Hepatocyte (in vitro differentiated cells): ENCODE data around the gene CAPG. TPM values are rescaled to one million over a fixed set of nuclear protein-coding genes. Genes with fewer than 3 reads are reported as not detected.
"Not testable (repeated sequence)": the region's sequence is repeated elsewhere in the genome, so short reads cannot be mapped to it uniquely, and the experiment has no call there.

Source experiments
- DNase-seq: peaks from one replicate; pipeline ENCODE4 v3.0.0-alpha.2; 2016; ENCODE audit warnings: low spot score
- H2AFZ ChIP-seq: fragments of 200-600 bp; sonication (generic); 2 replicates; pipeline ENCODE4 v1.6.0; 2016; ENCODE audit warnings: antibody characterized with exemption, mild to moderate bottlenecking
- H3K27ac ChIP-seq: fragments of 200-600 bp; sonication (generic); 2 replicates; pipeline ENCODE4 v1.5.1; 2016; ENCODE audit warnings: mild to moderate bottlenecking
- H3K27me3 ChIP-seq: fragments of 200-600 bp; sonication (generic); 2 replicates; pipeline ENCODE4 v1.6.1; 2016
- H3K36me3 ChIP-seq: fragments of 200-600 bp; sonication (generic); replicated peaks from 2 replicates; pipeline ENCODE4 v1.5.1; 2016; ENCODE audit warnings: low read depth; ENCODE audit not compliant: insufficient read depth
- H3K4me1 ChIP-seq: fragments of 200-600 bp; sonication (generic); 2 replicates; pipeline ENCODE4 v1.5.1; 2016; ENCODE audit warnings: mild to moderate bottlenecking, moderate library complexity; ENCODE audit not compliant: insufficient read depth
- H3K4me2 ChIP-seq: fragments of 200-600 bp; sonication (generic); 2 replicates; pipeline ENCODE4 v1.6.0; 2016
- H3K4me3 ChIP-seq: fragments of 200-600 bp; sonication (generic); 2 replicates; pipeline ENCODE4 v1.5.1; 2016; ENCODE audit warnings: mild to moderate bottlenecking
- H3K79me2 ChIP-seq: fragments of 200-600 bp; sonication (generic); 2 replicates; pipeline ENCODE4 v1.6.0; 2017; ENCODE audit warnings: mild to moderate bottlenecking
- H3K9me2 ChIP-seq: fragments of 200-600 bp; sonication (generic); replicated peaks from 2 replicates; pipeline ENCODE4 v1.6.0; 2017; ENCODE audit warnings: mild to moderate bottlenecking; ENCODE audit not compliant: insufficient read depth
- H3K9me3 ChIP-seq: fragments of 200-600 bp; sonication (generic); 2 replicates; pipeline ENCODE4 v1.5.1; 2016; ENCODE audit warnings: low read depth, mild to moderate bottlenecking
- H4K20me1 ChIP-seq: fragments of 200-600 bp; sonication (generic); 2 replicates; pipeline ENCODE4 v1.6.0; 2016; ENCODE audit warnings: mild to moderate bottlenecking; ENCODE audit not compliant: insufficient read depth, poor library complexity, severe bottlenecking
- EZH2 ChIP-seq: fragments of 200-600 bp; sonication (generic); IDR thresholded peaks from 2 replicates; pipeline ENCODE4 v1.6.1; 2016; ENCODE audit warnings: antibody characterized with exemption, mild to moderate bottlenecking, borderline replicate concordance
- EZH2phosphoT487 ChIP-seq: fragments of 200-600 bp; sonication (generic); IDR thresholded peaks from one replicate; pipeline ENCODE4 v1.6.1; 2018; ENCODE audit warnings: antibody characterized with exemption, mild to moderate bottlenecking, low read depth, moderate library complexity; ENCODE audit not compliant: unreplicated experiment, severe bottlenecking
- WGBS: methylation state at CpG from one replicate; pipeline ENCODE4 v1.1.6; 2016; ENCODE audit warnings: low lambda C conversion rate; ENCODE audit errors: missing lambda C conversion rate; 5-methylcytosine and 5-hydroxymethylcytosine counted together
- polyA plus RNA-seq: library from polyadenylated mRNA; unstranded; fragments of >200 nt; fragmentation: Nextera tagmentation; extraction: Ambion mirVana; gene quantifications from 2 replicates; pipeline ENCODE4 v1.2.1, GENCODE V29; 2016
- total RNA-seq: library from RNA; depleted of rRNA; stranded (reverse); fragments of >200 nt; gene quantifications from 2 replicates; pipeline ENCODE4 v1.2.3, GENCODE V29; 2014
- TF ChIP-seq, protein P1 (sequence below): fragments of 200-600 bp; sonication (generic); IDR thresholded peaks from 2 replicates; pipeline ENCODE4 v1.5.1; 2016; ENCODE audit warnings: antibody characterized with exemption, mild to moderate bottlenecking; ENCODE audit not compliant: poor library complexity

CAPG gene
- total and polyA plus RNA-seq, 2 experiments from 2014 or later: 108 to 172 TPM

DNA sequence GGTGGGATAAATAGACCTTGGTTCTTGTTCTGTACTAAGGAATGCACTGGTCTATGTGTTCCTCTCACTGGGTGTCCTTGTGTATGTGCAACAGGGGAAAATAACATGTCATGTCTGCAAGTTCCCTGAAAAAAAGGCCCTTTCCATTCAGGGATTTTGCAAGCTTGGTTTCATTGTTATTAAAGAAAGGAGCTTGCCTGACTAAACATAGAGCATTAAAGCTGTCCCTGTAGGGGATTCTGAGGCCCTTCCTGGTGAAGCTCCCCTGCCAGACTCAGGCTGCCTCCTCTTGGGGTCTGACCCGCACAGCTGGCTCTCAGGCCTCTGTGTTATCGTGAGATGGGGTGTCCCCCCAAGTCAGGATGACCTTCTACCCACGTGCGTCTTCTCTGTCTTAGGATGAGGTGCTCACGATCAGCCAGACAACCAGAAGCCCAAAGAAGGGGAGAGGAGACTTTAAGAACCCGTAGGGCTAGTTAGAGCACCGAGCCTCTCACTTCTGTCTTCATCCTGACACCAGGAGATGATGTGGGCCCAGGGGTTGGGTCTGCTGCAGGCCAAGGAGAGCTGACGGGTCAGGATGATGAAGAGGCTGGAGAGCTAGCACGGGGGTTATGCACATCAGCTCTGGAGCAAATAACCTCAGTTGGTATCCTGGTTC lies 21.2 kb downstream of the CAPG start:
- Histone ChIP-seq H3K9me3 (no peaks in the 10 kb centered on the region), H3K36me3 (no peaks in the 10 kb centered on the region), H4K20me1 (no peaks in the 10 kb centered on the region), H3K79me2 (no peaks in the 10 kb centered on the region), H3K4me3 (no peak overlapping the region), H3K27me3 (no peaks in the 10 kb centered on the region), H3K27ac (no peak overlapping the region), H3K4me2 (no peak overlapping the region), H2AFZ (no peak overlapping the region), H3K4me1 (no peaks in the 10 kb centered on the region), H3K9me2 (no peaks in the 10 kb centered on the region)
- TF ChIP-seq, protein P1, sequence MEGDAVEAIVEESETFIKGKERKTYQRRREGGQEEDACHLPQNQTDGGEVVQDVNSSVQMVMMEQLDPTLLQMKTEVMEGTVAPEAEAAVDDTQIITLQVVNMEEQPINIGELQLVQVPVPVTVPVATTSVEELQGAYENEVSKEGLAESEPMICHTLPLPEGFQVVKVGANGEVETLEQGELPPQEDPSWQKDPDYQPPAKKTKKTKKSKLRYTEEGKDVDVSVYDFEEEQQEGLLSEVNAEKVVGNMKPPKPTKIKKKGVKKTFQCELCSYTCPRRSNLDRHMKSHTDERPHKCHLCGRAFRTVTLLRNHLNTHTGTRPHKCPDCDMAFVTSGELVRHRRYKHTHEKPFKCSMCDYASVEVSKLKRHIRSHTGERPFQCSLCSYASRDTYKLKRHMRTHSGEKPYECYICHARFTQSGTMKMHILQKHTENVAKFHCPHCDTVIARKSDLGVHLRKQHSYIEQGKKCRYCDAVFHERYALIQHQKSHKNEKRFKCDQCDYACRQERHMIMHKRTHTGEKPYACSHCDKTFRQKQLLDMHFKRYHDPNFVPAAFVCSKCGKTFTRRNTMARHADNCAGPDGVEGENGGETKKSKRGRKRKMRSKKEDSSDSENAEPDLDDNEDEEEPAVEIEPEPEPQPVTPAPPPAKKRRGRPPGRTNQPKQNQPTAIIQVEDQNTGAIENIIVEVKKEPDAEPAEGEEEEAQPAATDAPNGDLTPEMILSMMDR: no peak
- TF ChIP-seq EZH2phosphoT487 (no peak), EZH2 (no peak)
- no peak for DNase-seq
- WGBS: 86% methylated on average over 9 of the region's 9 CpGs

DNA sequence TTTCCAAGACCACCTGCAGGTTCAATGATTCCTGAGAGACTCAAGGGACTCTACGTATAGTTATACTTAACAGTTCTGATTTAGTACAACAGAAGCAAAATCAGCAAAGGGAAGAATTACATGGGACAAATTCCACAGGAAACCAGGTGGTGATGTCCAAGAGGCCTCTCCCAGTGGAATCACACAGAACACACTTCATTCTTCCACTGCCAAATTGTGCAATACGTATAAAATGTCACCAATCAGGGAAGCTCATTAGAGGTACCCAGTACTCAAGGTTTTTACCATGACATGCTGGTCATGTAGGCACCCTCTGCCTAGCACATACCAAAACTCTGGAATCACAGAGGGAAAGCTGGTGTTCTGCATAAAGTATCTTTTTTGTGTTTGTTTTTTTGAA lies 22.4 kb downstream of the CAPG start:
- no peak overlapping the region for H2AFZ ChIP-seq
- H3K4me1 ChIP-seq: no peaks in the 10 kb centered on the region
- 96% methylated on average over 2 of the region's 2 CpGs for WGBS
- no peak overlapping the region for H3K4me3 ChIP-seq
- DNase-seq: no peak
- H3K27ac ChIP-seq: no peak overlapping the region
- no peaks in the 10 kb centered on the region for H4K20me1 ChIP-seq
- TF ChIP-seq, protein P1: no peak
- TF ChIP-seq EZH2phosphoT487: no peak
- TF ChIP-seq EZH2: no peak
- H3K4me2 ChIP-seq: no peak overlapping the region
- no peaks in the 10 kb centered on the region for H3K36me3 ChIP-seq
- H3K79me2 ChIP-seq: no peaks in the 10 kb centered on the region
- no peaks in the 10 kb centered on the region for H3K27me3 ChIP-seq
- H3K9me2 ChIP-seq: no peaks in the 10 kb centered on the region
- no peaks in the 10 kb centered on the region for H3K9me3 ChIP-seq

DNA sequence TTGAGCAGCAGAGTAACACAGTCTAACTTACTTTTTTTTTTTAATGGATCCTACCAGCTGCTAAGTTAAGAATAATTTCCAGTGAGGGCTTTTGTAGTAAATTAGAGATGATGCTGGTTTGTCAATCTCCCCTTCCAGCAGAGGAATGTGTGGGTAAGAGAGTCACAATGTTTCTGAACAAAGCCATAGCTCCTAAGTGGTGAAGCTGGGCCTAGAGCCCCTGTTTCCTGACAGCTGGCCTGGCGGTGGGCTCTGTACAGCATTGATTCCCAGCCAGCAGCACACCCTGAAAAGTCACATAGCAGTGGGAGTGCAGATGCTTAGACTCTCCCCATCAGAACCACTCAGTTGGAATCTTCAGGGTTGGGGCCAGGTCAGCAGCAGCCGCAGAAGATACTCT lies 24.4 kb downstream of the CAPG start:
- WGBS: 84% methylated on average over 2 of the region's 2 CpGs
- H3K9me2 ChIP-seq: no peaks in the 10 kb centered on the region
- no peaks in the 10 kb centered on the region for H3K9me3 ChIP-seq
- no peaks in the 10 kb centered on the region for H4K20me1 ChIP-seq
- TF ChIP-seq, protein P1: no peak
- TF ChIP-seq EZH2 (no peak), EZH2phosphoT487 (no peak)
- H3K36me3 ChIP-seq: no peaks in the 10 kb centered on the region
- H3K79me2 ChIP-seq: no peaks in the 10 kb centered on the region
- H3K27ac ChIP-seq: no peak overlapping the region
- no peak overlapping the region for H3K4me3 ChIP-seq
- H3K27me3 ChIP-seq: no peaks in the 10 kb centered on the region
- no peaks in the 10 kb centered on the region for H3K4me1 ChIP-seq
- no peak overlapping the region for H2AFZ ChIP-seq
- no peak overlapping the region for H3K4me2 ChIP-seq
- no peak for DNase-seq

DNA sequence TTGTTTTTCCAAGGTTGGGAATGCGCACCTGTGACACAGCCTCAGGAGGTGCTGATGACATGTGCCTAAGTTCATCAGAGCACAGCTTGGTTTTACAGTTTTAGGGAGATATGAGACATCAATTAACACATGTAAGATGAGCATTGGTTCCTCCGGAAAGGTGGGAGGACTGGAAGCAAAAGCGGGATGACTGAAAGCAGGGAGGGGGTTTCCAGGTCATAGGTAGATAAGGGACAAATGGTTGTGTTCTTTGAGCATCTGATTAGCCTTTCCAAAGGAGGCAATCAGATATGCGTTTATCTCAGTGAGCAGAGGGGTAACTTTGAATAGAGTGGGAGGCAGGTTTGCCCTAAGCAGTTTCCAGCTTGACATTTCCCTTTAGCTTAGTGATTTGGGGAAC lies 26.3 kb downstream of the CAPG start:
- no peaks in the 10 kb centered on the region for H3K9me2 ChIP-seq
- TF ChIP-seq, protein P1: no peak
- no peak for TF ChIP-seq EZH2
- no peak for TF ChIP-seq EZH2phosphoT487
- no peaks in the 10 kb centered on the region for H3K79me2 ChIP-seq
- H2AFZ ChIP-seq: no peak overlapping the region
- no peak overlapping the region for H3K4me3 ChIP-seq
- no peak overlapping the region for H3K4me2 ChIP-seq
- H3K27me3 ChIP-seq: no peaks in the 10 kb centered on the region
- H4K20me1 ChIP-seq: no peaks in the 10 kb centered on the region
- no peaks in the 10 kb centered on the region for H3K36me3 ChIP-seq
- no peaks in the 10 kb centered on the region for H3K9me3 ChIP-seq
- WGBS: 78% methylated on average over 4 of the region's 4 CpGs
- no peak overlapping the region for H3K27ac ChIP-seq
- DNase-seq: no peak
- no peaks in the 10 kb centered on the region for H3K4me1 ChIP-seq

DNA sequence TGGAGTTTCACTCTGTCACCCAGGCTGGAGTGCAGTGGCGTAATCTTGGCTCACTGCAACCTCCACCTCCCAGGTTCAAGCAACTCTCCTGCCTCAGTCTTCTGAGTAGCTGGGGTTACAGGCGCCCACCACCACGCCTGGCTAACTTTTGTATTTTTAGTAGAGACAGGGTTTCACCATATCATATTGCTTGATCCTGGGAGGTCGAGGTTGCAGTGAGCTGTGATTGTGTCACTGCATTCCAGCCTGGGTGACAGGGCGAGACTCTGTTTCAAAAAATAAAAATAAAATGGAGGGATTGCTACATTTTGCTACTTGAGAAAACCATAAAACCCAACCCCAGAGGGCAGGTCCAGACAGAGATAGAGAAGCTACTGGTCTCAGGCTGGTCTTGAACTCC lies 27.0 kb downstream of the CAPG start:
- H3K4me1 ChIP-seq, H3K9me3 ChIP-seq, H3K4me2 ChIP-seq, H3K36me3 ChIP-seq, H3K79me2 ChIP-seq, H3K9me2 ChIP-seq, H2AFZ ChIP-seq, H3K27me3 ChIP-seq, H3K27ac ChIP-seq, H4K20me1 ChIP-seq, H3K4me3 ChIP-seq, DNase-seq: not testable (repeated sequence)
- 90% methylated on average over 5 of the region's 5 CpGs for WGBS
